ENCODE data around the gene OPN5. TPM values are rescaled to one million over a fixed set of nuclear protein-coding genes. Genes with fewer than 3 reads are reported as not detected.

The OPN5 gene
- total RNA-seq, 2 experiments from 2014 or later, result not detected

DNA sequence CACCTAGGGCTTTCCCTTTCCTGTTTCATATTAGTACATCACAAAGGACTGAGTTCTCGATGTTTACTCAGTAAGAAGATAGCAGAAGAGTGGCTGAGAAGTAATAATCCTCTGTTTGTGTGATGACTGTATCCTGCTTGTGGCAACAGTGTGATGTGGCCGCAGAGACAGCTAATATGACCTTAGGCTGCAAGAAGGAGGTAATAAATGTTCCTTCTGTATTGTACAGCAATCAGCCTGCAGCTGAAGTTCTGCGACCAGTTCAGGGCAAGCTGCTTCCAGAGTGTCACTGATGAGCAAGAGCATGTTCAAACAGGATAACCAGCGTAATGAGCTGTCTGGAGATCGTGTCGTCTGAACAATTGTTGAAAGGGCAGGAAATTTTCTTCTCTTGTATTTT lies 70.9 kb downstream of the OPN5 start:
- POLR2A ChIA-PET, result no interaction called here
- Mint-ChIP-seq H3K9me3 (no peaks in the 10 kb centered on the region), H3K27me3 (no peaks in the 10 kb centered on the region), H3K36me3 (no peaks in the 10 kb centered on the region), H3K4me1 (no peaks in the 10 kb centered on the region), H3K27ac (no peak overlapping the region), H3K4me3 (no peak overlapping the region)
- no peak for ATAC-seq (ENCODE audit: low read depth)
- no peak for DNase-seq

GRCh38 chr6:47853766-47854165 lies 71.9 kb downstream of the OPN5 start:
- no peak for DNase-seq
- POLR2A ChIA-PET, result no interaction called here
- no peaks in the 10 kb centered on the region for H3K4me1 Mint-ChIP-seq
- no peak overlapping the region for H3K4me3 Mint-ChIP-seq
- H3K27me3 Mint-ChIP-seq, result no peaks in the 10 kb centered on the region
- no peaks in the 10 kb centered on the region for H3K36me3 Mint-ChIP-seq
- no peaks in the 10 kb centered on the region for H3K9me3 Mint-ChIP-seq
- no peak for ATAC-seq (ENCODE audit: low read depth)
- H3K27ac Mint-ChIP-seq, result no peak overlapping the region

GRCh38 chr6:47854971-47855370 lies 73.1 kb downstream of the OPN5 start:
- Mint-ChIP-seq H3K9me3 (no peaks in the 10 kb centered on the region), H3K4me1 (no peaks in the 10 kb centered on the region), H3K4me3 (no peak overlapping the region), H3K36me3 (no peaks in the 10 kb centered on the region), H3K27me3 (no peaks in the 10 kb centered on the region), H3K27ac (no peak overlapping the region)
- DNase-seq (no peak), ATAC-seq (ENCODE audit: low read depth) (no peak)
- POLR2A ChIA-PET, result no interaction called here

GRCh38 chr6:47859175-47859574 lies 77.3 kb downstream of the OPN5 start:
- Mint-ChIP-seq H3K36me3 (no peaks in the 10 kb centered on the region), H3K27me3 (no peaks in the 10 kb centered on the region), H3K4me1 (no peaks in the 10 kb centered on the region), H3K9me3 (no peaks in the 10 kb centered on the region), H3K4me3 (no peak overlapping the region), H3K27ac (no peak overlapping the region)
- POLR2A ChIA-PET, result no interaction called here
- no peak for DNase-seq
- ATAC-seq (ENCODE audit: low read depth), result no peak

DNA sequence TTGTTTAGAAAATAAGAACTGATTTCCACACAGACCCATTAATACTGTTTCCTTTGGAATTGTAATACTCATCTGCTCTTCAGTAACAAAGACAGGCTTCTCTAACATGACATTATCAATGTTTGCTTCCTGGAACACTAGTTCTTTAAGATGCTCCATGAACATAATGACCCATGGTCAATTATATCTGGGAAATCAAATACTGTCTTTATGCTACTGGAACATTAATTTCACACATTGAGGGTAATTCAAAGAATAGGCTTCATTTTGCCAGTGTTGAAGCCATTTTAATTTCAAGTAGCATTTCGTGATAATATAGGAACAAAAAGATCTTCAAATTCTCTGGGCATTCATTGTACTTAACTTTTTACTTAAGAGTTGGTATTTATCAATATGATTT lies 80.9 kb downstream of the OPN5 start:
- Mint-ChIP-seq H3K27me3 (no peaks in the 10 kb centered on the region), H3K36me3 (no peaks in the 10 kb centered on the region), H3K4me1 (no peaks in the 10 kb centered on the region), H3K4me3 (no peak overlapping the region), H3K27ac (no peak overlapping the region), H3K9me3 (no peaks in the 10 kb centered on the region)
- POLR2A ChIA-PET, result no interaction called here
- ATAC-seq (ENCODE audit: low read depth) (no peak), DNase-seq (no peak)

GRCh38 chr6:47865206-47865605 lies 83.4 kb downstream of the OPN5 start:
- H3K27ac Mint-ChIP-seq, result no peak overlapping the region
- DNase-seq (no peak), ATAC-seq (ENCODE audit: low read depth) (no peak)
- no peaks in the 10 kb centered on the region for H3K36me3 Mint-ChIP-seq
- no peaks in the 10 kb centered on the region for H3K4me1 Mint-ChIP-seq
- no peaks in the 10 kb centered on the region for H3K27me3 Mint-ChIP-seq
- no peak overlapping the region for H3K4me3 Mint-ChIP-seq
- POLR2A ChIA-PET, result no interaction called here
- H3K9me3 Mint-ChIP-seq, result no peaks in the 10 kb centered on the region

- DNase-seq, result no peak
- no peak overlapping the region for H3K4me3 Mint-ChIP-seq
- H3K36me3 Mint-ChIP-seq, result no peaks in the 10 kb centered on the region
- H3K27ac Mint-ChIP-seq, result no peak overlapping the region
- no peak for ATAC-seq (ENCODE audit: low read depth)
- H3K4me1 Mint-ChIP-seq, result no peaks in the 10 kb centered on the region
- POLR2A ChIA-PET, result no interaction called here
- H3K27me3 Mint-ChIP-seq, result no peaks in the 10 kb centered on the region
- H3K9me3 Mint-ChIP-seq, result no peaks in the 10 kb centered on the region
Observed at GRCh38 chr6:47875593-47875992, 93.8 kb downstream of the OPN5 start.

Other genes with a start within 250 kb of the OPN5 start
- not detected for gene ADGRF4, start 83.5 kb upstream of the OPN5 start, total RNA-seq